ENCODE results near the gene GTF3C1. TPM values are rescaled to one million over a fixed set of nuclear protein-coding genes. Genes with fewer than 3 reads are reported as not detected.

The GTF3C1 gene
- total and polyA plus RNA-seq, 2 of the 13 experiments (the other 11 are each of a cell fraction or from before 2014, with no cell fraction given), result 29.2 to 72.7 TPM

- no peak for TF ChIP-seq ZNF737 (CRISPR knock-in tag; IDR thresholded peaks at IDR 0.05; ENCODE audit: borderline replicate concordance)
- TF ChIP-seq ZBTB43 (CRISPR knock-in tag; conservative IDR thresholded peaks at IDR 0.05), result no peak
- TF ChIP-seq TRIM22 (IDR thresholded peaks at IDR 0.05), result no peak
- TF ChIP-seq NCOR1 (IDR thresholded peaks at IDR 0.05; ENCODE audit: borderline replicate concordance, low read length), result no peak
Observed at GRCh38 chr16:27506771-27507170, 42.9 kb downstream of the GTF3C1 start (continued).

- ChIA-PET POLR2A (no interaction called here), CTCF (ENCODE audit: low intra/inter-chr PET ratio, low total read pairs) (no interaction called here)
- Histone ChIP-seq H2AFZ (ENCODE audit: low read length) (no peak overlapping the region), H3K4me1 (ENCODE audit: insufficient read depth, low read length) (no peaks in the 10 kb centered on the region), H3K27me3 (ENCODE audit: control insufficient read depth in 1 of 2, insufficient read depth in 2 of 2, low read length in 2 of 2) (no peaks in the 10 kb centered on the region), H3K9ac (ENCODE audit: insufficient read depth, low read depth, low read length) (no peak overlapping the region), H3K9me3 (ENCODE audit: low read length) (no peaks in the 10 kb centered on the region), H3K36me3 (replicated peaks in 1 of 2; ENCODE audit: control insufficient read depth in 1 of 2, insufficient read depth in 2 of 2, low read length in 2 of 2) (peaks cover 61 to 92% of the 10 kb centered on the region in 2 experiments), H3K4me3 (replicated peaks in 1 of 3; ENCODE audit: insufficient read depth in 1 of 3, low read depth in 2 of 3, low read length in 3 of 3) (no peak overlapping the region), H3K27ac (ENCODE audit: extremely low read length, insufficient read depth, low read length) (no peak overlapping the region), H4K20me1 (ENCODE audit: insufficient read depth, low read length) (no peaks in the 10 kb centered on the region), H3K79me2 (ENCODE audit: insufficient read depth, low read length) (no peaks in the 10 kb centered on the region), H3K4me2 (ENCODE audit: low read depth, low read length) (no peak overlapping the region)
- BruUV-seq (replicated peaks), result no TSS peak
- DNase-seq (ENCODE audit: low spot score) (no peak), ATAC-seq (no peak), FAIRE-seq (no peak)
- peak; percentile 92 for TF ChIP-seq CEBPB (IDR thresholded peaks at IDR 0.05; ENCODE audit: borderline replicate concordance, low read depth, low read length)
- TF ChIP-seq CEBPG (CRISPR knock-in tag; IDR thresholded peaks at IDR 0.05), result peak; percentile 61
- TF ChIP-seq ZNF224 (CRISPR knock-in tag; IDR thresholded peaks at IDR 0.05), result no peak
- no peak for TF ChIP-seq NR3C1 (CRISPR knock-in tag; IDR thresholded peaks at IDR 0.05)
- no peak for TF ChIP-seq ZNF33A (CRISPR knock-in tag; IDR thresholded peaks at IDR 0.05; ENCODE audit: borderline replicate concordance)
- TF ChIP-seq BRCA1 (CRISPR knock-in tag; IDR thresholded peaks at IDR 0.05), result no peak
- no peak for TF ChIP-seq RORA (CRISPR knock-in tag; IDR thresholded peaks at IDR 0.05)
- no peak for TF ChIP-seq SIN3B (IDR thresholded peaks at IDR 0.05; ENCODE audit: low read length)
- TF ChIP-seq RELA (CRISPR knock-in tag; IDR thresholded peaks at IDR 0.05), result no peak
- in situ Hi-C loops (cut with HindIII; ENCODE audit: extremely low pct_ligation_motif_present, low pct_unique_long_range_greater_than_20kb), result no loop called here
- intact Hi-C loops (cut with micrococcal nuclease; ENCODE audit: unreplicated experiment), result no loop called here
- WGBS (ENCODE audit: low lambda C conversion rate), result 92% methylated on average over 13 of the region's 13 CpGs
Observed at GRCh38 chr16:27505297-27506236, 44.1 kb downstream of the GTF3C1 start.

Measured in HepG2 (cell line).